Measurements from ENCODE around the gene SLC35F2.
"Not testable (repeated sequence)": the region's sequence is repeated elsewhere in the genome, so short reads cannot be mapped to it uniquely, and the experiment has no call there.

Gene SLC35F2, protein sequence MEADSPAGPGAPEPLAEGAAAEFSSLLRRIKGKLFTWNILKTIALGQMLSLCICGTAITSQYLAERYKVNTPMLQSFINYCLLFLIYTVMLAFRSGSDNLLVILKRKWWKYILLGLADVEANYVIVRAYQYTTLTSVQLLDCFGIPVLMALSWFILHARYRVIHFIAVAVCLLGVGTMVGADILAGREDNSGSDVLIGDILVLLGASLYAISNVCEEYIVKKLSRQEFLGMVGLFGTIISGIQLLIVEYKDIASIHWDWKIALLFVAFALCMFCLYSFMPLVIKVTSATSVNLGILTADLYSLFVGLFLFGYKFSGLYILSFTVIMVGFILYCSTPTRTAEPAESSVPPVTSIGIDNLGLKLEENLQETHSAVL

DNA sequence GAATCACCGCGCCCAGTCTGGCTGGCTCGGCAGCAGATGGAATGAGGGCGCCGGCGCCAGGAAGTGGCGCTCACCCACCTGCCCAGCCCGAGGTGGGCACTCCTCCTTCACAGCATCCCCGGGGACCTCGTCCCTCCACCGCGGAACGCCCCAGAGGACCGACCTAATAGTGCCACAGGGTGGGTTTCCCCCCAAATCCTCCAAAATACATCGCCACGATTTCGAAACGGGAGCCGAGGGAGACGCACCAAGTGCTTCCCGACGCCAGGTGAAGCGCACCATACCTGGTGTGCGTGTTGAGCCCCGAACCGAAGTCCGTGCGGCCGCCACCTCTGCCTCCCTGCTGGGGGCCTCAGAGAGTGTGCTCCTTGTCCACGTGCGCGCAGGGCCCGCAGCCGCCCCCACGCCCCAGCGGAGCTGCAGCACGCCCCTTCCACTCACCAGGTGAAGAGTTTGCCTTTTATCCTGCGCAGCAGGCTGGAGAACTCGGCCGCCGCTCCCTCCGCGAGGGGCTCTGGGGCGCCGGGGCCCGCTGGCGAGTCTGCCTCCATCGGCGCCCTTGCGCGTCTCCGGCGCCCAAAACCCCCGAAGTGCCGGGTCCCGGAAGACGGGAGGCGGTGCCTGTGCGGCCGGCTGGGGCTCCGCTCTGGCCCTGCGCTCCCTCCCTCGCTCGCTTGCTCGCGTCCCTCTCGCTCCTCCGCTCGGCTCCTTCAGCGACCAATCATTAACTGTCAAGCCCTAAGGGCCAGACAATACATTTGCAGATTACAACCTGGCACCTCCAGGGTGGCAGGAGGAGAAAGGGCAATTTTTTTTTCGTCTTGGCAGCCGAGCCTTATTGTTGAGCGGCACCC, at the start of gene SLC35F2:
Gene SLC35F2, minus strand, starts transcription at position 571 of the 854 bp plus-strand sequence. Its CDS starts 20 bp downstream, at position 551.
- peak; percentile 61 for DNase-seq (ENCODE audit: low read depth)

DNA sequence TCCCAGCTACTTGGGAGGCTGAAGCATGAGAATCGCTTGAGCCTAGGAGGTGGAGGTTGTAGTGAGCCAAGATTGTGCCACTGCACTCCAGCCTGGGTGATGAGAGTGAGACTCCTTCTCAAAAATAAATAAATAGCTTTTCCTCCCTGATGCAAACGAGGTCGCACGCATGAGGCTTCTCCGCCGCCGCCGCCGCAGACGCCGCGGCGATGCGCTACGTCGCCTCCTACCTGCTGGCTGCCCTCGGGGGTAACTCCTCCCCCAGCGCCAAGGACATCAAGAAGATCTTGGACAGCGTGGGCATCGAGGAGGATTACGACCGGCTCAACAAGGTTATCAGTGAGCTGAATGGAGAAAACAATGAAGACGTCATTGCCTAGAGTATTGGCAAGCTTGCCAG, 49.6 kb upstream of the SLC35F2 start:
- no peak for DNase-seq (ENCODE audit: low read depth)

DNA sequence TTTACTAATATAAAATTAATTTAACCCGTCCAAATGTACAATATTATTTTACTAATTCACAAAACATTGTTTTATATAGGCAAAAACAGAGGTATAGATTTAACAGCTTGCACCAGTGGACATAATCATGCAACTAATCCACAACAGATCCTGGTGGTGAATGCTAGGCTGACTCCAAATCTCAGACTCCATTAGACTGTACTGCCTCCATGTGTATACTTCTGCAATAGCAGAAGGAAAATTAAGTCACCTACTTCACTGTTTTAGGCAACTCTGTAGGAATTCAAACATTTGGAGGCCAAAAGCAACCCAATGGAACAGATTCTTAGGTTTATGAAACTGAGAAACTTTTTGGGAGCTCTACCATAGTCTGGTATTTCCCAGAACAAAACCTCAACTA, 39.7 kb upstream of the SLC35F2 start:
- DNase-seq (ENCODE audit: low read depth), result no peak

DNA sequence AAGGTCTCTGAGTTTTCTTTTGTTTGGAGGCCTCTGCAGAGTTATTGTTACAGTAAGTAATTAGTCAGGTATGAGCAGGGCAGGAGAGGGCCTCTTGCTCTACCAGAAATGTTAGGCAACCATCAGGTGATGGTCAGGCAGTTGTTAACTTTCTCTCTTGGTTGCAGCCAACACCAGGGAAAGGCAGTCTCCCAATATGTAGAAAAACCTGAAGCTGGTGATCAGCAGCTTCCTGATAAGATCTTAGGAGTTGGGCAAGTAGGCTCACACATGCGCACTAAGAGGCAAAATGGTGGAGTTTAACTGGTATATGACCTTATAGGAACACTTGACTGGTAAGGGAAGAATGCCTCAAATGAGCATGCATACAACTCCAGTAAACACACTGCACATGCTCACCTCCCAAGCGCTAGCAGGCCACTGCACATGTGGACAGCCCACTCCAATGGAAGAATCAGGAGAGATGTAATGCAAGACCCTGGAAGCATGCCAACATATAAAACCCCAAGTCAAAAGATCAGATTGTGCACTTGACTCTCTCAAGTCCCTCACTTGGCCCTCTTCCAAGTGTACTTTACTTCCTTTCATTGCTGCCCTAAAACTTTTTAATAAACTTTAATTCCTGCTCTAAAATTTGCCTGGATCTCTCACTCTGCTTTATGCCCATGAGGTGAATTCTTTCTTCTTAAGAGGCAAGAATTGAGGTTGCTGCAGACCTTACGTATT, 23.7 kb upstream of the SLC35F2 start:
- no peak for DNase-seq (ENCODE audit: low read depth)

DNA sequence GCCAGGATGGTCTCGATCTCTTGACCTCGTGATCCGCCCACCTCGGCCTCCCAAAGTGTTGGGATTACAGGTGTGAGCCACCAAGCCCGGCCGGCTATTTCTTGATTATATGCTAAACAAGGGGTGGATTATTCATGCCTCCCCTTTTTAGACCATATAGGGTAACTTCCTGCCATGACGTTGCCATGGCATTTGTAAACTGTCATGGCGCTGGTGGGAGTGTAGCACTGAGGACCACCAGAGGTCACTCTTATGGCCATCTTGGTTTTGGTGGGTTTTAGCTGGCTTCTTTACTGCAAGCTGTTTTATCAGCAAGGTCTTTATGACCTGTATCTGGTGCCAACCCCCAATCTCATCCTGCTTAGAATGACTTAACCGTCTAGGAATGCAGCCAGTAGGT, 22.9 kb upstream of the SLC35F2 start:
- DNase-seq (ENCODE audit: low read depth), result not testable (repeated sequence)

DNA sequence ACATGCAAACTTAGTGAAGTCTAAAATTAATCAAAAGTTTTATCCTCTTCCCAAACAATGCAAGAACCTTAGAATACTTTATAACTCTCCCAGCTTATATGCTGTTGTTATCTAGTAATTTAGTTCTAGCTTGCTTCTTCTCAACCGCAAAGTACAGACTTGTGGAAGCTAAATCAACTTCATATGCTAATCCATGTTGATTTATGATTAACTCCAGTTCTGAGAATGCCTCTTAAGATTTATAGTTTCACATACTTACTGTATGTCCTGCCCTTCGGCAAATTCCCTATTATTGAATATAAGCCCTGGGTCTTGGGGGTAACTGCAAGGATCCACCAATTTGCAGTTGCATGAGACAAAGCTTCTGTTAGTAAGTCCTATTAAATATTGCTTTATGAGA, 17.6 kb upstream of the SLC35F2 start:
- no peak for DNase-seq (ENCODE audit: low read depth)

DNA sequence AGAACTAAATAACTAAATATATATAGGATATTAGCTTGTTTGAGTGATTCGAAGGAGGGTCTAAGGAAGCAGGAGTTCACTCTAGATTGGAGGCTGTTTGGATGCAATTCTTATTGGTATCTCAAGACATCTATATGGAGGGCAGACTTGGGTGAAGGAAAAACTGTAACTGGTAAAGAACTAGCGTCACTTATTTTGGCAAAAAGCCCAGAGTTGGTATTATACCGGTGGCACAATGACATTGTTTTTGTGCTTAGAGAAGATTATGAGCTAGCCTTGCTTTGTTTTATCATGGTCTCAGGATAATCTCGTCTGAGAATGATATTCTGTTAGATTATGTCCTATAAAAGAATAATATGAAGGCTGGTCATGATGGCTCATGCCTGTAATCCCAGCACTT, 6.0 kb upstream of the SLC35F2 start:
- DNase-seq (ENCODE audit: low read depth), result no peak

DNA sequence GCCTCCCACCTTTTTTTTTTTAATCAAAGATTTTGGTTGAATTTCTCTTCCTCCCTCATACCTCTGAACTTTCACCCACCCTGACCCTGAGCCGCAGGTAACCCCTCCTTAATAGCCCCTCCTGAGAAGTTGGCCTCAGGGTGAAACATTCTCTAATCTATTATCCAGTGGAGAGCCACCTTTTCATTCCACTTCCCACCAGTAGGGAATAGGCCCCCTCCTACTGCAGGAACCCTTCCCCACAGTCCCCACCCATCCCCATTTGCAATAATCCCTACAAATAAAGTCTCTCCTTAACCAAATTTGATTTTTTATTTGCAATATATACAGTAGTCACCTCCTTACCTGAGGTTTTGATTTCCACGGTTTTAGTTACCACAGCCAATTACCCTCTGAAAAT, 2.1 kb upstream of the SLC35F2 start:
- no peak for DNase-seq (ENCODE audit: low read depth)

DNA sequence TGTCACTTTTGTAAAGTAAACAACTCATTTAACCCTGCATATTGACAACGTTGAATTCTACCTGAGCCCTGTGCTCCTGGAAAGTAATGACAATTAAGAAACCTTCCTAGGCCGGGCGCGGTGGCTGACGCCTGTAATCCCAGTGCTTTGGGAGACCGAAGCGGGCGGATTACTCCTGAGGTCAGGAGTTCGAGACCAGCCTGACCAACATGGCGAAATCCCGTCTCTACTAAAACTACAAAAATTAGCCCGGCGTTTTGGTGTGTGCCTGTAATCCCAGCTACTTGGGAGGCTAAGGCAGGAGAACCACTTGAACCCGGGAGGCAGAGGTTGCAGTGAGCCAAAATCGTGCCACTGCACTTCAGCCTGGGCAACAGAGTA, 1.6 kb upstream of the SLC35F2 start:
- not testable (repeated sequence) for DNase-seq (ENCODE audit: low read depth)

DNA sequence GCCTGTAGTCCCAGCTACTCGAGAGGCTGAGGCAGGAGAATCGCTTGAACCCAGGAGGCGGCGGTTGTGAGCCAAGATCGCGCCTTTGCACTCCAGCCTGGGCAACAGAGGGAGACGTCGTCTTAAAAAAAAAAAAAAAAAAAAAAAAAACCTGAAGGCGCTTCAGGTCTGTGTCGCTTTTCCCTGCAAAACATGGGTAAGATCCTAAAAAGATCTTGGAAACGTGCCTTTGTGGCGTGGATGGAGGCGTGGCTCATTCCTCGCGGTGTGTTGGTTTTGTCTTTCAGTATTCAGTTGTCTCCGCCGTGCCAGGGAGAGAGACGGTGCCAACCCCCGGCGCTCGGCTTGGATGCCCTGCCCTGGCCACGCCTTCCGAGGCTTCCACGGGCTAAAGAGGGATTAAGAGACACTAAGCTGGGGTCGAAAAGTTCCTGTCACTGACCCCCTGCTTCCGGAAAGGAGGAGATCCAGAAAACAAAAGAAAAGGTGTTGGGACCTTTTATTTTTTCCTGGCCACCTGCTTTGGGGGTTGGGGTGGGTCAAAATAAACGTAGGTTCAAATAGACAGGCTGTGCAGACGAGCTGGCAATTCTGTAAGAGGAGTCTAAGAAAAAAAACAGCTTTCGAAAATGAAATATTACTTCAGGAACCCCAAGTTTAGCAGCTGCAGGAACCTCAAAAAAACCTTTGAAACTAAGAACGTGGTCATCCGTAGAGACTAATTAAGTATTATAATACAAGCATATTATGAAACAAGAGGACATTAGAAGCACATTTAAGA, 1.1 kb upstream of the SLC35F2 start:
- DNase-seq (ENCODE audit: low read depth), result no peak

DNA sequence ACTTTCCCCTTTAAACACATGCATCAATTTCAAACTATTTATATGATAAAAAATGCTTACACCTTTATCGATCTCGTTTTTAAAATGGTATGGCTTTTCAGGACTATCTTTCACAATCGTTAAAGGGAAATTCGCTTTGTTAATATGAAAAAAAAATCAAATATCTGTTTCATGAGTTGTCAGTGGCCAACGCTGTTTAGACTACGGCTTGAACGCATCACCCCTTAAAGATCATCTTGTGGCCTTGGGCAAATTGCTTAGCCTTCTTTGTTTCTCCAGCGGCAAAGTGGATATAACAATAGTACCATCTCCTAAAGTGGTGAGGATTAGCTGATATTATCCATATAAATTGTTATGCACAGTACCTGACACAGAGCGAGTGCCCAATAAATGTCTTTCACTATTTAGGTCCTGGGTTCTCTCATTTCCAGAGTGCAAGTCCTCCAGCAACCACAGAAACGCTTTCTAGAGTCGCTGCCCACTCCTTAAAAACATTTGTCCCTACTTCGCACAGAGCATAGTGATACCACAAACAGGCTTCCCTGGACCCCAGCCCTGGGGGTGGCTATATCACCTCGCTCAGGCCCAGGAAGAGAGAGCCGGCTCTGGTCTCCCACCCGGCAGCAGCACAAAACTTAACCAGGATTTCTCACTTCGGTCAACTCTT, 904 bp downstream of the SLC35F2 start:
- no peak for DNase-seq (ENCODE audit: low read depth)

DNA sequence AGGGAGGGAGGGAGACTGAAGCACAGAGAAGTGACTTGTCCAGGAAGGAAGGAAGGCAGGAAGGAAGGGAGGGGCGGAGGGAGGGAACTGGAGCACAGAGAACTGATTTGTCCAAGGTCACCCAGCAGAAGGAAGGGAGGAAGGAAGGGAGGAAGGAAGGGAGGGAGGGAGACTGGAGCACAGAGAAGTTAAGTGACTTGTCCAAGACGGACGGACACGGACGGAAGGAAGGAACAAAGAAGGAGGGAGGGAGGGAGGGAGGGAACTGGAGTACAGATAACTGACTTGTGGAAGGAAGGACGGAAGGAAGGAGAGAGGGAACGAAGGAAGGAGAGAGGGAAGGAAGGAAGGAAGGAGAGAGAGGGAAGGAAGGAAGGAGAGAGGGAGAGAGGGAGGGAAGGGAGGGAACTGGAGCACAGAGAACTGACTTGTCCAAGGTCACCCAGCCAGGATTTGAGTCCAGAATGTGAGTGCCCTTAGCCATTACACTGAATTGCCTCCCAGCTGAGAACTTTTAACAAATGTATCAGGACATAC, 1.5 kb downstream of the SLC35F2 start:
- no peak for DNase-seq (ENCODE audit: low read depth)

DNA sequence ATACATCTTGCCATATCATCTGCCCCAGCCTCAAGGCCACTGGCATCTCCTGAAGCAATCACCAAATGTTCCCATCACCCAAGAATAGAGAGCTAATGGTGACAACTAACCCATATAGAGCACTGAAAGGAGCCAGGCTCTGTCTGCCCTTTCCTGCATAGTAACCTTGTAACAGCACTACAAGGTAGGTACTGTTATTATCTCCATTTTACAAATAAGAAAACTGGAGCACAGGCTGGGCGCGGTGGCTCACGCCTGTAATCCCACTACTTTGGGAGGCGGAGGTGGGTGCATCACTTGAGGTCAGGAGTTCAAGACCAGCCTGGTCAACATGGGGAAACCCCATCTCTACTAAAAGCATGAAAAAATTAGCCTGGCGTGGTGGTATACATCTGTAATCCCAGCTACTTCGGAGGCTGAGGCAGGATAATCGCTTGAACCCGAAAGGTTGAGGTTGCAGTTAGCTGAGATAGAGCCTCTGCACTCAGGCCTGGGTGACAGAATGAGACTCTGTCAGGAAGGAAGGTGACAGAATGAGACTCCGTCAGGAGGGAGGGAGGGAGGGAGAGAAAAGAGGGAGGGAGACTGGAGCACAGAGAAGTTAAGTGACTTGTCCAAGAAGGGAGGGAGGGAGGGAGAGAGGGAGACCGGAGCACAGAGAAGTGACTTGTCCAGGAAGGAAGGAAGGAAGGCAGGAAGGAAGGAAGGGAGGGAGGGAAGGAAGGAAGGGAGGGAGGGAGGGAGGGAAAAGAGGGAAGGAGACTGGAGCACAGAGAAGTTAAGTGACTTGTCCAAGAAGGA, 2.2 kb downstream of the SLC35F2 start:
- no peak for DNase-seq (ENCODE audit: low read depth)

DNA sequence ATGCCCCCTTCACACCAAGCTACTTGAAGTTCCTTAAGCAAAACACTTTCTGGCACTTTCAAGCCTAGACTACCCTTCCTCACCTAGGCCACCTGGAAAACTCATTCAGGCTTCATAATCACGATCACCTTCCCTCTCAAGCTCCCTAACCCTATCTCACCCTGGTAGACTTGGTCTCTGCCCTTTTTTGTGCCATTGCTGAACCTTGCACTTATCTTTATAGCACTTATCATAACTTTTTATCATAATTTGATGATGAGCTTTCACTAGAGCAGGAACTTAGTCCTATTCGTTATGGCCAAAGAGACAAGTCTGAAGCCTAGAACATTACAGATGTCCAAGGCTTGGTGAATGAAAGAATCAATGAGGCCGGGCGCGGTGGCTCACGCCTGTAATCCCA, 5.5 kb downstream of the SLC35F2 start:
- DNase-seq (ENCODE audit: low read depth), result no peak

DNA sequence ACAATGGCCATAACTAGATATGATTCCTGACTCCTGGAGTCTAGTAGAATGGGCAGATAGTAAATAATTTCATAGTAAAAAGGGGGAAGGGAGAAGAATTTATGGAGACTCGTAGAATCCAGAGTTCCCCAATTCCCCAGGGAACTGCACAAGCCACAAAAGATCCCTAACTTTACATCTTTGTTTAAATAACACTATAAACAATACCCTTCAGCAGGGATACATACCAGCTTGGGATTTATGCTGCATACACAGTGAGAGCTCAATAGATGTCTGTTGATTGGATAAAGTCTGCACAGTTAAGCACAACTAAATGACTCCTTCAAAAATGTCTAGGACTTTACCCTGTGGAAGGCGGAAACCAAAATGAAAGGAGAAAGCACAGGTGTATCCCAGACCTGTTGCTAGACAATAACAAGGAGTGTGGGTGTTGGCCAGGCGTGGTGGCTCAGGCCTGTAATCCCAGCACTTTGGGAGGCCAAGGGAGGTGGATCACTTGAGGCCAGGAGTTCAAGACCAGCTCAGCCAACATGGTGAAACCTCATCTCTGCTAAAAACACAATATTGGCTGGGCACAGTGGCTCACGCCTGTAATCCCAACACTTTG, 6.8 kb downstream of the SLC35F2 start:
- DNase-seq (ENCODE audit: low read depth), result no peak

DNA sequence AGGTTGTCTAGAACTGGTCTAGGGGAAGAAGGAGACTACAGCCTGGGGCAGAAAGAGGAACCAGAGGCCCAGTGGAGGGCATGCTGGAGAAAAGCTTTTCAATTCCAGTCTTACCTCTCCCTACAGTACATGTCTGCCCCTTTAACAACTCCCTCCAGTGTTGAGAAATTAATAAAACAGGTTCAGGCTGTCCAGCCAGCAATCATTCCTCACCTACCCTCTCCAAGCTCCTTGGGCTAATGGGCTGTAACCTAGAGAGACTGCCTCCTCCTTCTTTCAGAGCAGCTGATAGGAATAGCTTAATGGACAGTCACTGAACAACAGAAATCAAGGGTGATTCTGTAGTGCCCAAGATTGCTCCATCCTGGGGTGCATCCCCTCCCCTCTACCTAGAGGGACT, 8.8 kb downstream of the SLC35F2 start:
- no peak for DNase-seq (ENCODE audit: low read depth)

DNA sequence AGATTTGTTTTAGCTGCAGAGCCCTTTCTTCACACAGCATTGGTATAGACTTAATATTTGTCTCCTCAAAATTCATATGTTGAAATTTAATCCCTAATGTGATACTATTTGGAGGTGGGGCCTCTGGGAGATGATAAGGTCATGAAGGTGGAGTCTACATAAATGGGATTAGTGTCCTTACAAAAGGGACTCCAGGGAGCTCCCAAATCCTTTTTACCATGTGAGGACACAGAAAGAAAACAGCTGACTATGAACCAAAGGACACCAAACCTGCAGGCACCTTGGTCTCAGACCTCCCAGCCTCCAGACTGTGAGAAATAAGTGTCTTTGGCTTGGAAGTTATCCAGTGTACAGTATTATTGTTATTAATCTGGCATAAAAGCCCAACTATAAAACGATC, 10.2 kb downstream of the SLC35F2 start:
- DNase-seq (ENCODE audit: low read depth), result no peak

DNA sequence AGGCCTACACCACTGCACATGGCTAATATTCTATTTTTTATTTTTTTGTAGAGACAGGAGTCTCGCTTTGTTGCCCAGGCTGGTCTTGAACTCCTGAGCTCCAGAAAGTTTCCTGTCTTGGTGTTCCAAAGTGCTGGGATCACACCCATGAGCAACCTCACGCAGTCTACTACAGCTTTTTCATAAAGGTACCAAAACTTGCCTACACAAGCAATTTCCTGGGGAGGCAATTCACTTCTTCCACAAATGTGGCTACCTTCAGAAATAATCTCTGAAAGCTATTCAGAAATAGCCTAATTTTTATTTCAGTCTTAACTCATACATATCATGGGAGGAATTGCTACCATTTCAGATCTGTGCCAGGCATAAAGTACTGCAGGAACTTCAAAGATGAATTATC, 11.4 kb downstream of the SLC35F2 start:
- DNase-seq (ENCODE audit: low read depth), result no peak

DNA sequence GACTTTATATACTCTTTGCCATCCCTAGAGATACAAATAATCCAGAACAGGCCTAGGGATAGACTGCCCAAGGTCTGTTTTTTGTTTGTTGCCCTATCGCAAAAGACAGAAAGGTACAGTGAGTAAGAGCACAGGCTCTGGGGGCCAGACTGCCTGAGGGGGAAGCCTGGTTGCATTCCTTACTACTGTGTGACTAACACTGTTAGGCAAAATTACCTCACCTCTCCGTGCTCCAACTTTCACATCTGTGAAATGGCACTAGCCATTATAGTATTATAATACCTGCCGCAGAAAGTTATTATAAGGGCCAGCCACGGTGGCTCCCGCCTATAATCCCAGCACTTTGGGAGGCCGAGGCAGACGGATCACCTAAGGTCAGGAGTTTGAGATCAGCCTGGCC, 14.5 kb downstream of the SLC35F2 start:
- no peak for DNase-seq (ENCODE audit: low read depth)
